Choroid plexus epithelial cell (primary cell): ENCODE measurements around the gene PRTG.
"Not testable (repeated sequence)": the region's sequence is repeated elsewhere in the genome, so short reads cannot be mapped to it uniquely, and the experiment has no call there.

Source experiments
- DNase-seq: peaks from one replicate; pipeline ENCODE4 v3.0.0-alpha.2; 2010; ENCODE audit warnings: low read depth
- H3K4me3 ChIP-seq: 2 replicates; pipeline ENCODE4 v1.5.1; 2011; ENCODE audit warnings: low read depth, mild to moderate bottlenecking, control low read depth, low read length, moderate library complexity
- CTCF ChIP-seq: conservative IDR thresholded peaks from 2 replicates; pipeline ENCODE4 v1.5.1; 2011; ENCODE audit warnings: low read depth, mild to moderate bottlenecking, control low read depth, inconsistent platforms, low read length, moderate library complexity

PRTG gene

GRCh38 chr15:55618387-55618786 is 124.6 kb downstream of the PRTG start:
- TF ChIP-seq CTCF = no peak
- DNase-seq = no peak
- H3K4me3 ChIP-seq = no peak overlapping the region

GRCh38 chr15:55615445-55615844 is 127.5 kb downstream of the PRTG start:
- no peak overlapping the region for H3K4me3 ChIP-seq
- no peak for TF ChIP-seq CTCF
- DNase-seq = no peak

- H3K4me3 ChIP-seq = no peak overlapping the region
- DNase-seq = no peak
- no peak for TF ChIP-seq CTCF
These were observed 129.2 kb downstream of the PRTG start for GRCh38 chr15:55613727-55614126.

- DNase-seq = no peak
- TF ChIP-seq CTCF = no peak
- H3K4me3 ChIP-seq = no peak overlapping the region
These were observed 136.7 kb downstream of the PRTG start for GRCh38 chr15:55606214-55606613.

- no peak for DNase-seq
- no peak for TF ChIP-seq CTCF
- H3K4me3 ChIP-seq = no peak overlapping the region
These were observed 141.6 kb downstream of the PRTG start for GRCh38 chr15:55601374-55601773.

- no peak for TF ChIP-seq CTCF
- no peak overlapping the region for H3K4me3 ChIP-seq
- DNase-seq = no peak
These were observed 143.5 kb downstream of the PRTG start for GRCh38 chr15:55599439-55599838.

- H3K4me3 ChIP-seq, DNase-seq: not testable (repeated sequence)
These were observed 149.9 kb downstream of the PRTG start for GRCh38 chr15:55593019-55593418.

GRCh38 chr15:55590788-55591187 is 152.2 kb downstream of the PRTG start:
- no peak overlapping the region for H3K4me3 ChIP-seq
- no peak for TF ChIP-seq CTCF
- DNase-seq = no peak
